ENCODE data around the gene PRR13.
A peak's percentile ranks its signal among the peaks of the same experiment; 100 is the strongest.
"Not testable (repeated sequence)": the region's sequence is repeated elsewhere in the genome, so short reads cannot be mapped to it uniquely, and the experiment has no call there.

PRR13 gene

GRCh38 chr12:53439582-53439981 is 2.0 kb upstream of the PRR13 start:
- not testable (repeated sequence) for DNase-seq

GRCh38 chr12:53443955-53444354 is 2.4 kb downstream of the PRR13 start:
- DNase-seq = no peak

- not testable (repeated sequence) for DNase-seq
Measured at GRCh38 chr12:53444593-53445325, 3.2 kb downstream of the PRR13 start.

GRCh38 chr12:53450936-53451335 is 9.4 kb downstream of the PRR13 start:
- no peak for DNase-seq

- DNase-seq = peak; percentile 89 to 98 (median 94)
Measured at GRCh38 chr12:53451661-53452158, 10.2 kb downstream of the PRR13 start, which contains the start of gene PCBP2. PCBP2 (plus strand) TSS chr12:53452102; CDS start chr12:53454801, 2,699 bp downstream.

GRCh38 chr12:53452159-53453077 is 10.9 kb downstream of the PRR13 start:
- peak; percentile 59 to 77 (median 73) for DNase-seq

- DNase-seq = no peak
Measured at GRCh38 chr12:53453953-53454640, 12.6 kb downstream of the PRR13 start.

- DNase-seq = no peak
Measured at GRCh38 chr12:53454707-53455106, 13.2 kb downstream of the PRR13 start.

- no peak for DNase-seq
Measured at GRCh38 chr12:53456654-53457366, 15.3 kb downstream of the PRR13 start.

GRCh38 chr12:53459097-53459496 is 17.6 kb downstream of the PRR13 start:
- DNase-seq = no peak

GRCh38 chr12:53461059-53461458 is 19.5 kb downstream of the PRR13 start:
- no peak for DNase-seq

- no peak for DNase-seq
Measured at GRCh38 chr12:53461591-53461990, 20.1 kb downstream of the PRR13 start.

- DNase-seq = no peak
Measured at GRCh38 chr12:53462935-53463334, 21.4 kb downstream of the PRR13 start.

- no peak for DNase-seq
Measured at GRCh38 chr12:53463802-53464560, 22.4 kb downstream of the PRR13 start.

- no peak for DNase-seq
Measured at GRCh38 chr12:53464685-53465418, 23.3 kb downstream of the PRR13 start.

- DNase-seq = no peak
Measured at GRCh38 chr12:53465679-53466078, 24.1 kb downstream of the PRR13 start.

GRCh38 chr12:53466640-53467039 is 25.1 kb downstream of the PRR13 start:
- DNase-seq = no peak

- no peak for DNase-seq
Measured at GRCh38 chr12:53467082-53467481, 25.5 kb downstream of the PRR13 start.

GRCh38 chr12:53467880-53468279 is 26.3 kb downstream of the PRR13 start:
- no peak for DNase-seq

GRCh38 chr12:53468282-53468681 is 26.7 kb downstream of the PRR13 start:
- no peak for DNase-seq

GRCh38 chr12:53472056-53472582 is 30.6 kb downstream of the PRR13 start:
- DNase-seq = no peak

All from activated CD4-positive, CD25-positive, alpha-beta regulatory T cell (primary cell).